Loucy (cell line): Measurements from ENCODE around the gene PNLIPRP2.

ENCODE experiments used
- CTCF ChIP-seq: fragments of 200-600 bp; sonication (generic); conservative IDR thresholded peaks from 2 replicates; pipeline ENCODE4 v1.5.1; 2014; ENCODE audit warnings: mild to moderate bottlenecking, antibody characterized with exemption, low read length
- EZH2phosphoT487 ChIP-seq: fragments of 200-600 bp; IDR thresholded peaks from 2 replicates; pipeline ENCODE4 v1.6.1; 2018; ENCODE audit warnings: antibody characterized with exemption, mild to moderate bottlenecking, moderate library complexity, borderline replicate concordance

DNA sequence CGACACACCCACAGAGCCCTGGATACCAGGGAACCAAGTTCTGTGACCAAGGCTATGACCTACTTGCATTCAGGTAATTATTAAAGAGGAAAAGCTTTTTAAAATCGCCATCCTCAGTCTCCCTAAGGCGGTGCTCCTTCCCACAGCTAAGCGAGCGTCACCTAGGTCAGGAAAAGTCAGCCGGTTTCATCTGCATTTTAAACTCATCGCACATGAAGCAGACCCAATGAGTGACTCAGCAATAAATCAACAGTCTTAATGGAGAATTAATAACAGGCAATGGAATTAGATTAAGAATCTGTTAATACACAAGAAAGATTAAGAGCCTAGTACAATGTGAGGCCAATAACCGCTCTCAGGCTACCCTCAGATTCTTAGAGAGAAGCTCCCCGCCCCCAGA, 62.4 kb downstream of the PNLIPRP2 start:
- TF ChIP-seq CTCF: no peak
- no peak for TF ChIP-seq EZH2phosphoT487
